K562 treated with DMSO at 1 percent for 24 hours (cell line): ENCODE results near the gene TCP1. TPM values are rescaled to one million over a fixed set of nuclear protein-coding genes. Genes with fewer than 3 reads are reported as not detected.

ENCODE experiments used
- total RNA-seq: library from RNA; unstranded; fragments of 300-600 nt; gene quantifications from 2 replicates; pipeline ENCODE4 v1.2.3, GENCODE V29; 2022; ENCODE audit warnings: low read depth; ENCODE audit not compliant: insufficient read depth

TCP1 gene
- total RNA-seq: 157 and 178 TPM in 2 replicates

GRCh38 chr6:159789377-159790148 lies at the start of gene TCP1:
TSS of gene TCP1 (minus strand) at chr6:159789602. CDS start at chr6:159789468, 134 bp downstream.

GRCh38 chr6:159800141-159800865 lies 10.9 kb upstream of the TCP1 start, which contains the start of gene PNLDC1:
TSS of gene PNLDC1 (plus strand) at chr6:159800276. CDS start at chr6:159800308, 32 bp downstream.

GRCh38 chr6:159790149-159790955 lies 950 bp upstream of the TCP1 start, which contains the start of gene MRPL18:
TSS of gene MRPL18 (plus strand) at chr6:159790467. CDS start at chr6:159790588, 121 bp downstream.

GRCh38 chr6:159761873-159762680 lies 27.3 kb downstream of the TCP1 start, which contains the start of gene ACAT2:
TSS of gene ACAT2 (plus strand) at chr6:159762045. CDS start at chr6:159762088, 43 bp downstream.

Other genes with a start within 250 kb of the TCP1 start
- 113 and 114 TPM in 2 replicates for gene SOD2, start 96.4 kb downstream of the TCP1 start, total RNA-seq
- 66.6 and 69.5 TPM in 2 replicates for gene WTAP, start 62.1 kb downstream of the TCP1 start, total RNA-seq
- 34.1 and 40.4 TPM in 2 replicates for gene ACAT2, start 27.6 kb downstream of the TCP1 start, total RNA-seq
- gene MRPL18, start 865 bp upstream of the TCP1 start, total RNA-seq: 98.4 and 108 TPM in 2 replicates
- gene PNLDC1, start 10.7 kb upstream of the TCP1 start, total RNA-seq: 0.15 and 0.60 TPM in 2 replicates
- not detected in 2 replicates for gene MAS1, start 101.4 kb upstream of the TCP1 start, total RNA-seq
- 69.7 and 75.8 TPM in 2 replicates for gene IGF2R, start 179.5 kb upstream of the TCP1 start, total RNA-seq